ENCODE results near the gene WDR47. TPM values are rescaled to one million over a fixed set of nuclear protein-coding genes. Genes with fewer than 3 reads are reported as not detected.

The WDR47 gene
- total and polyA plus RNA-seq, 8 donors: 3.7 to 16.9 (median 5.1) TPM

GRCh38 chr1:109048335-109048734, 6.4 kb upstream of the WDR47 start:
- intact Hi-C loops (cut with DNase I; ENCODE audit: low total_unique reads): no loop called here
- 16 to 39% (median 31%) methylated on average over 2 of the region's 2 CpGs for WGBS, 5 donors

GRCh38 chr1:109047339-109047738, 5.4 kb upstream of the WDR47 start:
- H3K36me3 ChIP-seq: no peaks in the 10 kb centered on the region
- no peak for DNase-seq
- no peak overlapping the region for H3K27ac ChIP-seq
- no peaks in the 10 kb centered on the region for H3K9me3 ChIP-seq
- peaks cover 0 to 5% (median 4%) of the 10 kb centered on the region in 4 donors for H3K4me1 ChIP-seq
- intact Hi-C loops (cut with DNase I; ENCODE audit: low total_unique reads): no loop called here
- H3K27me3 ChIP-seq: no peaks in the 10 kb centered on the region
- H3K4me3 ChIP-seq: no peak overlapping the region
- TF ChIP-seq, protein P1, sequence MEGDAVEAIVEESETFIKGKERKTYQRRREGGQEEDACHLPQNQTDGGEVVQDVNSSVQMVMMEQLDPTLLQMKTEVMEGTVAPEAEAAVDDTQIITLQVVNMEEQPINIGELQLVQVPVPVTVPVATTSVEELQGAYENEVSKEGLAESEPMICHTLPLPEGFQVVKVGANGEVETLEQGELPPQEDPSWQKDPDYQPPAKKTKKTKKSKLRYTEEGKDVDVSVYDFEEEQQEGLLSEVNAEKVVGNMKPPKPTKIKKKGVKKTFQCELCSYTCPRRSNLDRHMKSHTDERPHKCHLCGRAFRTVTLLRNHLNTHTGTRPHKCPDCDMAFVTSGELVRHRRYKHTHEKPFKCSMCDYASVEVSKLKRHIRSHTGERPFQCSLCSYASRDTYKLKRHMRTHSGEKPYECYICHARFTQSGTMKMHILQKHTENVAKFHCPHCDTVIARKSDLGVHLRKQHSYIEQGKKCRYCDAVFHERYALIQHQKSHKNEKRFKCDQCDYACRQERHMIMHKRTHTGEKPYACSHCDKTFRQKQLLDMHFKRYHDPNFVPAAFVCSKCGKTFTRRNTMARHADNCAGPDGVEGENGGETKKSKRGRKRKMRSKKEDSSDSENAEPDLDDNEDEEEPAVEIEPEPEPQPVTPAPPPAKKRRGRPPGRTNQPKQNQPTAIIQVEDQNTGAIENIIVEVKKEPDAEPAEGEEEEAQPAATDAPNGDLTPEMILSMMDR (IDR thresholded peaks at IDR 0.05): no peak
- TF ChIP-seq POLR2AphosphoS5 (IDR thresholded peaks at IDR 0.05) (no peak), POLR2A (IDR thresholded peaks at IDR 0.05) (no peak), EP300 (IDR thresholded peaks at IDR 0.05) (no peak)
- WGBS, 5 donors: 70 to 83% (median 76%) methylated on average over 6 of the region's 6 CpGs

More at GRCh38 chr1:109048335-109048734, 6.4 kb upstream of the WDR47 start:
- Histone ChIP-seq H3K36me3 (no peaks in the 10 kb centered on the region), H3K4me1 (no peaks in the 10 kb centered on the region), H3K27ac (no peak overlapping the region), H3K9me3 (no peaks in the 10 kb centered on the region), H3K4me3 (no peak overlapping the region), H3K27me3 (no peaks in the 10 kb centered on the region)
- TF ChIP-seq POLR2AphosphoS5 (IDR thresholded peaks at IDR 0.05): no peak
- TF ChIP-seq, protein P1 (IDR thresholded peaks at IDR 0.05): no peak
- no peak for TF ChIP-seq POLR2A (IDR thresholded peaks at IDR 0.05)
- no peak for TF ChIP-seq EP300 (IDR thresholded peaks at IDR 0.05)
- DNase-seq: no peak

DNA sequence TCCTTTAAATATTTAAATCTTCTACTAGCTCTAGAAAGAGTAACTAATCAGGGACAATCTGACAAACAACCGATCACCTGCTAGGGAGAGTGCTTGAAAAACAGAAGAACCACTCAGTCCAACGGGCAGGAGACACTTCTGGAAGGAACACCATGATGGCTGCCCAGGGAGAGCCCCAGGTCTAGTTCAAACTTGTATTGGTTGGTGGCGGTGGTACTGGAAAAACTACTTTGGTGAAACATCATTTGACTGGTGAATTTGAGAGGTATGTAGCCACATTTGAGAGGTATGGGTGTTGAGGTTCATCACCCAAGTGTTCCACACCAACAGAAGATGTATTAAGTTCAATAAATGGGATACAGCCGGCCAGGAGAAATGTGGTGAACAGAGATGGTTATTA, 4.8 kb upstream of the WDR47 start:
- no peaks in the 10 kb centered on the region for H3K9me3 ChIP-seq
- H3K4me1 ChIP-seq: peaks cover 0 to 6% (median 4%) of the 10 kb centered on the region in 4 donors
- no peak overlapping the region for H3K4me3 ChIP-seq
- no peaks in the 10 kb centered on the region for H3K27me3 ChIP-seq
- TF ChIP-seq POLR2A (IDR thresholded peaks at IDR 0.05) (no peak), EP300 (IDR thresholded peaks at IDR 0.05) (no peak), POLR2AphosphoS5 (IDR thresholded peaks at IDR 0.05) (no peak)
- TF ChIP-seq, protein P1 (IDR thresholded peaks at IDR 0.05): no peak
- intact Hi-C loops (cut with DNase I; ENCODE audit: low total_unique reads): no loop called here
- DNase-seq: no peak
- H3K36me3 ChIP-seq: no peaks in the 10 kb centered on the region
- WGBS, 5 donors: 71 to 82% (median 75%) methylated on average over 4 of the region's 4 CpGs
- no peak overlapping the region for H3K27ac ChIP-seq

- intact Hi-C loops (cut with DNase I; ENCODE audit: low total_unique reads): no loop called here
- no peaks in the 10 kb centered on the region for H3K36me3 ChIP-seq
- TF ChIP-seq EP300 (IDR thresholded peaks at IDR 0.05) (no peak), POLR2A (IDR thresholded peaks at IDR 0.05) (no peak), POLR2AphosphoS5 (IDR thresholded peaks at IDR 0.05) (no peak)
- TF ChIP-seq, protein P1 (IDR thresholded peaks at IDR 0.05): no peak
Observed at GRCh38 chr1:109045595-109045994, 3.7 kb upstream of the WDR47 start.

More at GRCh38 chr1:109045595-109045994, 3.7 kb upstream of the WDR47 start:
- H3K9me3 ChIP-seq: no peaks in the 10 kb centered on the region
- no peak overlapping the region for H3K27ac ChIP-seq
- no peak for DNase-seq
- H3K4me1 ChIP-seq: peaks cover 7 to 10% (median 8%) of the 10 kb centered on the region in 4 donors
- 52 to 69% (median 56%) methylated on average over 1 of the region's 1 CpG for WGBS, 5 donors
- H3K27me3 ChIP-seq: no peaks in the 10 kb centered on the region
- no peak overlapping the region for H3K4me3 ChIP-seq

Measured in stomach (tissue), 9 donors.